ENCODE measurements around the gene DNMT3L. TPM values are rescaled to one million over a fixed set of nuclear protein-coding genes. Genes with fewer than 3 reads are reported as not detected.

DNMT3L gene
- total and polyA plus RNA-seq, 11 donors: not detected

GRCh38 chr21:44297525-44298290 lies 36.0 kb upstream of the DNMT3L start:
- DNase-seq: peak; percentile 86 to 91 (median 87)
- Histone ChIP-seq H3K4me3 (peak overlapping the region in 1 of 12 donors; percentile 15), H3K4me1 (peaks cover 9 to 54% (median 46%) of the 10 kb centered on the region in 12 donors), H3K27ac (peak overlapping the region in 2 of 12 donors; percentile 17 to 44), H3K36me3 (no peaks in the 10 kb centered on the region), H3K9me3 (no peaks in the 10 kb centered on the region), H3K27me3 (no peaks in the 10 kb centered on the region)
- peak; percentile 57 to 77 (median 66) for ATAC-seq
- TF ChIP-seq POLR2A (IDR thresholded peaks at IDR 0.05) (no peak), CTCF (IDR thresholded peaks at IDR 0.05) (peak; percentile 62 to 88 (median 80))
- intact Hi-C loops (cut with DNase I): loop anchor here in 1 of 10 donors (5.0 kb wide), 2 partner anchors 185 to 285 kb away; partner anchors contain the start of gene TRAPPC10
- WGBS, 4 donors: 27 to 39% (median 28%) methylated on average over 14 to 22 of the region's 22 CpGs

GRCh38 chr21:44296916-44297315 lies 35.2 kb upstream of the DNMT3L start:
- Histone ChIP-seq H3K4me1 (peaks cover 9 to 46% (median 39%) of the 10 kb centered on the region in 12 donors), H3K27me3 (no peaks in the 10 kb centered on the region), H3K36me3 (no peaks in the 10 kb centered on the region), H3K27ac (no peak overlapping the region), H3K4me3 (no peak overlapping the region), H3K9me3 (no peaks in the 10 kb centered on the region)
- intact Hi-C loops (cut with DNase I): loop anchor here in 1 of 10 donors (5.0 kb wide), 2 partner anchors 185 to 285 kb away; partner anchors contain the start of gene TRAPPC10
- ATAC-seq (no peak), DNase-seq (no peak)
- TF ChIP-seq CTCF (IDR thresholded peaks at IDR 0.05) (no peak), POLR2A (IDR thresholded peaks at IDR 0.05) (no peak)
- 61 to 91% (median 84%) methylated on average over 2 to 13 of the region's 13 CpGs for WGBS, 4 donors

DNA sequence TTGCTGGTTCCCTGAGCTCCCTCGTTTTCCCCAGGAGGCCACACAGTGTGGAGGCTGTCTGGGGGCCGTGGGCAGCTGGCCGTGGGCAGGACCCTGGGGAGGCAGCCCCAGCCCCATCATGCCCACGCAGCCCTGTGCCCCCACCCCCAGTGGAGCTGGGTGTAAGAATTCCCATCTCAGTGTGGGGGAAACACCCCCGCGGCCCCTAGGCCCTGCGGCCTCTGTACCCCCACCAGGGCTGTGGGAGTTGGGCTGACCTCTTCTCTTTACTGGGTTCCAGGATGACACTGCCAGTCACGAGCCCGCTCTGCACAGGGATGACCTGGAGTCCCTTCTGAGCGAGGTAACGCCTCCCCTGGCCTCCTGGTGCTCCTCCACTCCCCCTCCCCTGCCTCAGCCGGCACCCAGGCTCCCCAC lies 34.4 kb upstream of the DNMT3L start:
- no peak overlapping the region for H3K4me3 ChIP-seq
- H3K27ac ChIP-seq: no peak overlapping the region
- 86 to 93% (median 89%) methylated on average over 9 to 12 of the region's 12 CpGs for WGBS, 4 donors
- no peaks in the 10 kb centered on the region for H3K9me3 ChIP-seq
- no peak for ATAC-seq
- H3K27me3 ChIP-seq: no peaks in the 10 kb centered on the region
- DNase-seq: no peak
- TF ChIP-seq POLR2A (IDR thresholded peaks at IDR 0.05): no peak
- TF ChIP-seq CTCF (IDR thresholded peaks at IDR 0.05): no peak
- intact Hi-C loops (cut with DNase I): loop anchor here in 1 of 10 donors (5.0 kb wide), 2 partner anchors 186 to 284 kb away; partner anchors contain the start of gene TRAPPC10
- H3K4me1 ChIP-seq: peaks cover 9 to 38% (median 31%) of the 10 kb centered on the region in 12 donors
- H3K36me3 ChIP-seq: no peaks in the 10 kb centered on the region

DNA sequence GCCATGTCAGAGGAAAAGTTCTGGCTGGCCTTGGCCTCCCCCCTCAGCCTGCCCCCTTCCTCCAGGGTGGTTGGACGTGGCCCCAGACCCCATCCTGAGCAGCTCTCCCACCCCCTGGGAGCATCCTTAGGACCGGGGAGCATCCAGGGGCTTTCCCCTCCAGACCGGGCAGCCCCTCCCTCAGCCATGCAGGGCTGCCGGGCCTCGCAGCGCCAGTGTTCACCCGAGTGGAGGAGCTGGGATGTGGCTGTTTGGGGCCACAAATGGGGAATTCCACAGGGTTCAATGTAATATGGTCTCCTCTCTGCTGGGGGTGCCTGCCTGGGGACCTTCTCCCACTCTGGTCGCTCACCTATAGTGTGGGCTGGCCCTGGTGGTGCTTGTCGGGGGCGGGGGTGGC lies 33.9 kb upstream of the DNMT3L start:
- H3K27ac ChIP-seq: peak overlapping the region in 2 of 12 donors; percentile 30 to 59
- ATAC-seq: no peak
- TF ChIP-seq CTCF (IDR thresholded peaks at IDR 0.05): no peak
- no peak for TF ChIP-seq POLR2A (IDR thresholded peaks at IDR 0.05)
- intact Hi-C loops (cut with DNase I): loop anchor here in 1 of 10 donors (5.0 kb wide), 2 partner anchors 187 to 283 kb away; partner anchors contain the start of gene TRAPPC10
- no peaks in the 10 kb centered on the region for H3K9me3 ChIP-seq
- no peaks in the 10 kb centered on the region for H3K36me3 ChIP-seq
- H3K27me3 ChIP-seq: no peaks in the 10 kb centered on the region
- no peak overlapping the region for H3K4me3 ChIP-seq
- H3K4me1 ChIP-seq: peaks cover 9 to 33% (median 26%) of the 10 kb centered on the region in 12 donors
- DNase-seq: no peak
- WGBS, 4 donors: 71 to 86% (median 83%) methylated on average over 6 to 10 of the region's 10 CpGs
